ENCODE measurements around the gene SPNS2. TPM values are rescaled to one million over a fixed set of nuclear protein-coding genes. Genes with fewer than 3 reads are reported as not detected.

SPNS2 gene
- total RNA-seq, 2 experiments from 2014 or later: 0.33 to 0.53 TPM

DNA sequence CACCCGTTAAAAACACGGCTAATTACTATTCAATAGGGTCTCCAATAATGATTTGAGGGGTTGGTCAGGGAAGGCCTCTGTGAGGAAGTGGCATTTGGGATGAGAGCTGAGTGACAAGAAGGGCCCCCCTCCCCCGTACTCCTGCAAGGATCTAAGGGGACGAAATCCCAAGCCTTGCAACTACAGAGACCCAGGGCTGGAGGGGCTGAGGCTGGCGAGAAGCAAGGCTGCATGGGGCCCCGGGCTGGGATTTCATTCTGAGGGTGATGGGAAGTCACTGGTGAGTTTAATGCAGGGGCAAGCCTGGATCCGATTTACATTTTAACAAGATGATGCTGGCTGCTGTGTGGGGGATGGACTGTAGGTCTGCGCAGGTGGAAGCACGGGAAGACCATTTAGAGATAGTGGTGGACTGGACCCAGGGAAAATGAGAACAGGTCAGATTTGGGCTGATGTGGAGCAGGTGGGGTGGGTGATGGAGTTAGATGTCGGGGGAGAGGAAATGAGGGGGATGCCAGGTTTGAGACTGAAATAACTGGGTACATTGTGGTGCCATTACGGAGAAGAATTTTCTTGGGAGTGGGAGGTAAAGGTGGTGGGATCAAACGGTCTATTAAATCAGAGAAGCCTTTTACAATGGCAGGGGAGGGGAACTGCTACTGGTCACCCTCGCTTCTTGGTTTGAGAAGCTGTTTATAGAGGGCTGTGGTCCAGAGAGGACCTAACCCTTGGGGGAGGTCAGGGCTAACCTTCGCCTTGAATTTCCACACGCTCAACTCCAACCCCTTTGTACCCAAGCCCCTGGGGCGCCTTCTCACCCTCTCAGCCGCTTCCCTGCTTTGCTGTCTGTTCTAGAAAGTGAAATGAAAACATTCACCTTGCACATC is 57.4 kb downstream of the SPNS2 start:
- Histone ChIP-seq H3K4me1 (ENCODE audit: insufficient read depth, low read length) (peaks cover 30% of the 10 kb centered on the region), H3K4me3 (ENCODE audit: low read length) (peak overlapping the region; percentile 99), H3K9me3 (ENCODE audit: control insufficient read depth in 1 of 2, insufficient read depth in 1 of 2, low read length in 2 of 2) (peaks cover 0 to 3% of the 10 kb centered on the region in 2 experiments), H3K27me3 (ENCODE audit: control insufficient read depth in 1 of 2, insufficient read depth in 2 of 2, low read length in 2 of 2) (no peaks in the 10 kb centered on the region), H3K36me3 (ENCODE audit: insufficient read depth, low read length) (peaks cover 20% of the 10 kb centered on the region), H3K27ac (ENCODE audit: low read depth in 1 of 2, low read length in 2 of 2) (peak overlapping the region; percentile 82)
- DNase-seq (no peak), ATAC-seq (ENCODE audit: poor library complexity) (no peak)
- ChIA-PET POLR2A (interaction anchor here (1.0 to 1.7 kb wide), 7 partner anchors 11 to 413 kb away, joined by 3 to 7 read pairs (median 4); partner anchors contain the start of genes CYB5D2 and ZZEF1), CTCF (interaction anchor here (1.3 to 1.9 kb wide), 2 partner anchors 9 to 11 kb away, joined by 3 to 7 read pairs; no protein-coding TSS in a partner anchor)
- H3K4me3 Mint-ChIP-seq: peak overlapping the region; percentile 97
- H3K36me3 Mint-ChIP-seq (ENCODE audit: low read depth): peaks cover 29% of the 10 kb centered on the region
- no peaks in the 10 kb centered on the region for H3K9me3 Mint-ChIP-seq
- TF ChIP-seq, protein P1, sequence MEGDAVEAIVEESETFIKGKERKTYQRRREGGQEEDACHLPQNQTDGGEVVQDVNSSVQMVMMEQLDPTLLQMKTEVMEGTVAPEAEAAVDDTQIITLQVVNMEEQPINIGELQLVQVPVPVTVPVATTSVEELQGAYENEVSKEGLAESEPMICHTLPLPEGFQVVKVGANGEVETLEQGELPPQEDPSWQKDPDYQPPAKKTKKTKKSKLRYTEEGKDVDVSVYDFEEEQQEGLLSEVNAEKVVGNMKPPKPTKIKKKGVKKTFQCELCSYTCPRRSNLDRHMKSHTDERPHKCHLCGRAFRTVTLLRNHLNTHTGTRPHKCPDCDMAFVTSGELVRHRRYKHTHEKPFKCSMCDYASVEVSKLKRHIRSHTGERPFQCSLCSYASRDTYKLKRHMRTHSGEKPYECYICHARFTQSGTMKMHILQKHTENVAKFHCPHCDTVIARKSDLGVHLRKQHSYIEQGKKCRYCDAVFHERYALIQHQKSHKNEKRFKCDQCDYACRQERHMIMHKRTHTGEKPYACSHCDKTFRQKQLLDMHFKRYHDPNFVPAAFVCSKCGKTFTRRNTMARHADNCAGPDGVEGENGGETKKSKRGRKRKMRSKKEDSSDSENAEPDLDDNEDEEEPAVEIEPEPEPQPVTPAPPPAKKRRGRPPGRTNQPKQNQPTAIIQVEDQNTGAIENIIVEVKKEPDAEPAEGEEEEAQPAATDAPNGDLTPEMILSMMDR (IDR thresholded peaks at IDR 0.05): no peak
- no peaks in the 10 kb centered on the region for H3K27me3 Mint-ChIP-seq
- intact Hi-C loops (cut with DNase I, micrococcal nuclease): loop anchor here in 1 of 2 experiments (5.0 kb wide), 1 partner anchor 294 kb away; the partner anchor contains the start of gene ANKFY1
- peaks cover 34% of the 10 kb centered on the region for H3K4me1 Mint-ChIP-seq (ENCODE audit: low read depth)
- peak overlapping the region; percentile 96 for H3K27ac Mint-ChIP-seq

DNA sequence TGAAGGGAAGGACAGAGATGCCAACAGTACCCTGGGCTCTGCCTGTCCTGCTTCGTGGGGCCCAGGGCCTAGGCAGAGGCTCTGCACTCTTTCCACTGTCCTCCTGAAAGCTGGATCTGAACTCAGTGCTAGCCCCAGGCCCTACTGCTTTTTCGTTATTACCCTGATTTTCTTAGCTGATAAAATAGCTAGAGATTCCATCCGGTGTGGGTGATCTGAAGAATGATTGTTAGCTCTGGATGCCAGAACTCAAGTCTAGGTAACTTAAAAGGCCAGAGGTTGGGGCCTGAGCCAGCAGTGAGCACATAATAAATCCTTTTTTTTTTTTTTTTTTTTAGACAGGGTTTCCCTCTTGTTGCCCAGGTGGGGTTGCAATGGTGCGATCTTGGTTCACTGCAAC is 58.3 kb downstream of the SPNS2 start:
- Mint-ChIP-seq H3K4me1 (ENCODE audit: low read depth) (peaks cover 41% of the 10 kb centered on the region), H3K27me3 (no peaks in the 10 kb centered on the region), H3K4me3 (peak overlapping the region; percentile 97), H3K27ac (peak overlapping the region; percentile 96), H3K36me3 (ENCODE audit: low read depth) (peaks cover 23% of the 10 kb centered on the region), H3K9me3 (no peaks in the 10 kb centered on the region)
- Histone ChIP-seq H3K27ac (ENCODE audit: low read depth in 1 of 2, low read length in 2 of 2) (no peak overlapping the region), H3K27me3 (ENCODE audit: control insufficient read depth in 1 of 2, insufficient read depth in 2 of 2, low read length in 2 of 2) (no peaks in the 10 kb centered on the region), H3K9me3 (ENCODE audit: control insufficient read depth in 1 of 2, insufficient read depth in 1 of 2, low read length in 2 of 2) (peaks cover 0 to 3% of the 10 kb centered on the region in 2 experiments), H3K36me3 (ENCODE audit: insufficient read depth, low read length) (peaks cover 13% of the 10 kb centered on the region), H3K4me3 (ENCODE audit: low read length) (no peak overlapping the region), H3K4me1 (ENCODE audit: insufficient read depth, low read length) (peaks cover 32% of the 10 kb centered on the region)
- ATAC-seq (ENCODE audit: poor library complexity) (no peak), DNase-seq (no peak)
- CTCF ChIA-PET: interaction anchor here (1.3 to 1.9 kb wide), 2 partner anchors 8 to 11 kb away, joined by 3 to 7 read pairs; no protein-coding TSS in a partner anchor
- POLR2A ChIA-PET: no interaction called here
- intact Hi-C loops (cut with DNase I, micrococcal nuclease): loop anchor here in 1 of 2 experiments (5.0 kb wide), 1 partner anchor 295 kb away; the partner anchor contains the start of gene ANKFY1
- TF ChIP-seq, protein P1 (IDR thresholded peaks at IDR 0.05): no peak

- Histone ChIP-seq H3K27me3 (ENCODE audit: control insufficient read depth in 1 of 2, insufficient read depth in 2 of 2, low read length in 2 of 2) (no peaks in the 10 kb centered on the region), H3K4me1 (ENCODE audit: insufficient read depth, low read length) (peaks cover 40% of the 10 kb centered on the region), H3K4me3 (ENCODE audit: low read length) (no peak overlapping the region), H3K27ac (ENCODE audit: low read depth in 1 of 2, low read length in 2 of 2) (no peak overlapping the region), H3K9me3 (ENCODE audit: control insufficient read depth in 1 of 2, insufficient read depth in 1 of 2, low read length in 2 of 2) (peaks cover 0 to 3% of the 10 kb centered on the region in 2 experiments), H3K36me3 (ENCODE audit: insufficient read depth, low read length) (peaks cover 6% of the 10 kb centered on the region)
- ChIA-PET CTCF (interaction anchor here (1.3 to 1.9 kb wide), 2 partner anchors 7 to 10 kb away, joined by 3 to 7 read pairs; no protein-coding TSS in a partner anchor), POLR2A (no interaction called here)
- TF ChIP-seq, protein P1 (IDR thresholded peaks at IDR 0.05): no peak
- DNase-seq (no peak), ATAC-seq (ENCODE audit: poor library complexity) (no peak)
- Mint-ChIP-seq H3K27me3 (no peaks in the 10 kb centered on the region), H3K36me3 (ENCODE audit: low read depth) (peaks cover 23% of the 10 kb centered on the region), H3K4me3 (no peak overlapping the region), H3K4me1 (ENCODE audit: low read depth) (peaks cover 49% of the 10 kb centered on the region), H3K9me3 (no peaks in the 10 kb centered on the region), H3K27ac (no peak overlapping the region)
- intact Hi-C loops (cut with DNase I, micrococcal nuclease): loop anchor here in 1 of 2 experiments (5.0 kb wide), 1 partner anchor 295 kb away; the partner anchor contains the start of gene ANKFY1
These were observed 59.1 kb downstream of the SPNS2 start for GRCh38 chr17:4557626-4558346.

All from CD4-positive, alpha-beta T cell (primary cell).